IMR-90 (cell line): ENCODE measurements around the gene BPIFA1. TPM values are rescaled to one million over a fixed set of nuclear protein-coding genes. Genes with fewer than 3 reads are reported as not detected.

Experiments
- ATAC-seq: fragments of 200-7000 bp; cut with Tn5 transposase; 2 replicates; pipeline ENCODE4 v1.9.1; 2020; ENCODE audit warnings: low read depth, mild to moderate bottlenecking, moderate library complexity
- BruUV-seq: library from RNA; stranded (reverse); fragments of 400-500 nt; replicated peaks from 2 replicates; lab custom pipeline; 2021; lab: Mats Ljungman, UMichigan
- CTCF ChIA-PET: fragments of 300-600 bp; formaldehyde crosslinking; extraction: SDS; loops from one replicate; lab custom pipeline; 2021; ENCODE audit warnings: antibody characterized with exemption; lab: Yijun Ruan, JAX
- POLR2A ChIA-PET: fragments of 300-600 bp; sonication (Branson Sonifier 250); formaldehyde crosslinking; loops from one replicate; lab custom pipeline; 2022; ENCODE audit warnings: antibody characterized with exemption; ENCODE audit not compliant: unreplicated experiment; lab: Charles Lee
- DNase-seq: peaks from one replicate; pipeline ENCODE4 v3.0.0; 2013
- H2AFZ ChIP-seq: replicated peaks from 2 replicates; pipeline ENCODE3; 2013; ENCODE audit warnings: low read length, mild to moderate bottlenecking; ENCODE audit not compliant: poor library complexity
- H2AK5ac ChIP-seq: 2 replicates; pipeline ENCODE4 v1.6.1; 2013; ENCODE audit warnings: low read depth, low read length, inconsistent platforms
- H2AK9ac ChIP-seq: replicated peaks from 2 replicates; pipeline ENCODE3; 2013; ENCODE audit warnings: mild to moderate bottlenecking, low read depth, low read length, moderate library complexity; ENCODE audit not compliant: poor library complexity
- H2BK120ac ChIP-seq: 2 replicates; pipeline ENCODE4 v1.6.1; 2013; ENCODE audit warnings: low read depth, low read length, inconsistent platforms
- H2BK15ac ChIP-seq: 3 replicates; pipeline ENCODE4 v1.6.1; 2013; ENCODE audit warnings: low read depth, low read length, inconsistent platforms
- H2BK20ac ChIP-seq: 2 replicates; pipeline ENCODE4 v1.6.1; 2013; ENCODE audit warnings: low read depth, mild to moderate bottlenecking, inconsistent platforms, low read length, moderate library complexity
- H2BK5ac ChIP-seq: 2 replicates; pipeline ENCODE4 v1.6.1; 2013; ENCODE audit warnings: mild to moderate bottlenecking, low read depth, low read length, inconsistent platforms; ENCODE audit not compliant: poor library complexity, severe bottlenecking
- H3K14ac ChIP-seq: replicated peaks from 2 replicates; pipeline ENCODE4 v1.6.1; 2013; ENCODE audit warnings: low read depth, low read length, inconsistent platforms
- H3K18ac ChIP-seq: 2 replicates; pipeline ENCODE4 v1.6.1; 2013; ENCODE audit warnings: low read depth, low read length, control low read depth
- H3K23ac ChIP-seq: 2 replicates; pipeline ENCODE4 v1.6.1; 2013; ENCODE audit warnings: low read depth, low read length, inconsistent platforms
- H3K27ac ChIP-seq: 2 replicates; pipeline ENCODE4 v1.5.1; 2013; ENCODE audit warnings: mild to moderate bottlenecking, control low read depth, low read length; ENCODE audit not compliant: insufficient read depth
- H3K27me3 ChIP-seq: 2 replicates; pipeline ENCODE4 v1.6.1; 2013; ENCODE audit warnings: low read length; ENCODE audit not compliant: control insufficient read depth, insufficient read depth
- H3K36me3 ChIP-seq: 2 replicates; pipeline ENCODE4 v1.6.1; 2013; ENCODE audit warnings: low read length, mixed read lengths; ENCODE audit not compliant: control insufficient read depth, insufficient read depth
- H3K4ac ChIP-seq: 2 replicates; pipeline ENCODE4 v1.6.1; 2013; ENCODE audit warnings: low read depth, low read length, inconsistent platforms
- H3K4me1 ChIP-seq: 2 replicates; pipeline ENCODE4 v1.6.1; 2013; ENCODE audit warnings: low read length, mixed read lengths; ENCODE audit not compliant: control insufficient read depth, insufficient read depth
- H3K4me2 ChIP-seq: 2 replicates; pipeline ENCODE4 v1.6.1; 2013; ENCODE audit warnings: low read depth, mild to moderate bottlenecking, control low read depth, low read length, moderate library complexity
- H3K4me3 ChIP-seq: 2 replicates; pipeline ENCODE4 v1.5.1; 2013; ENCODE audit warnings: low read depth, mild to moderate bottlenecking, control low read depth, low read length, moderate library complexity; ENCODE audit not compliant: insufficient read depth
- H3K56ac ChIP-seq: 2 replicates; pipeline ENCODE4 v1.6.1; 2013; ENCODE audit warnings: low read length, inconsistent platforms; ENCODE audit not compliant: insufficient read depth; ENCODE audit errors: extremely low read depth
- H3K79me1 ChIP-seq, 2 experiments: 2 replicates each; pipeline ENCODE4 v1.6.1; 2013; ENCODE audit warnings: low read length in 2 of 2, inconsistent platforms in 1 of 2, low read depth in 1 of 2
- H3K9ac ChIP-seq: 2 replicates; pipeline ENCODE4 v1.6.1; 2013; ENCODE audit warnings: low read depth, low read length, control low read depth
- H3K9me1 ChIP-seq: 2 replicates; pipeline ENCODE4 v1.6.1; 2013; ENCODE audit warnings: low read length, inconsistent platforms; ENCODE audit not compliant: insufficient read depth
- H3K9me3 ChIP-seq: 2 replicates; pipeline ENCODE4 v1.6.1; 2013; ENCODE audit warnings: low read length; ENCODE audit not compliant: control insufficient read depth, insufficient read depth
- H4K20me1 ChIP-seq: 2 replicates; pipeline ENCODE4 v1.6.1; 2013; ENCODE audit warnings: low read length, inconsistent platforms; ENCODE audit not compliant: insufficient read depth
- H4K5ac ChIP-seq: 2 replicates; pipeline ENCODE4 v1.6.1; 2013; ENCODE audit warnings: mild to moderate bottlenecking, low read depth, low read length, control low read depth
- H4K8ac ChIP-seq, 2 experiments: 2 replicates each; pipeline ENCODE4 v1.6.1; 2013; ENCODE audit warnings: low read depth in 2 of 2, low read length in 2 of 2, control low read depth in 1 of 2, inconsistent platforms in 1 of 2
- H4K91ac ChIP-seq: 2 replicates; pipeline ENCODE4 v1.6.1; 2013; ENCODE audit warnings: low read depth, low read length, inconsistent platforms; ENCODE audit not compliant: insufficient read depth
- BHLHE40 ChIP-seq: fragments of 150-350 bp; IDR thresholded peaks from 2 replicates; pipeline ENCODE4 v1.6.1; 2016; ENCODE audit warnings: mild to moderate bottlenecking, low read depth, low read length
- CTCF ChIP-seq: conservative IDR thresholded peaks from 2 replicates; pipeline ENCODE4 v1.5.1; 2012; ENCODE audit warnings: mild to moderate bottlenecking, low read depth, low read length, improper control_type of control experiment
- MAZ ChIP-seq: IDR thresholded peaks from 2 replicates; pipeline ENCODE4 v1.6.1; 2012; ENCODE audit warnings: low read depth, mild to moderate bottlenecking, low read length, improper control_type of control experiment, moderate library complexity, borderline replicate concordance
- NFE2L2 ChIP-seq: fragments of 150-350 bp; IDR thresholded peaks from 2 replicates; pipeline ENCODE4 v1.6.1; 2016; ENCODE audit warnings: low read depth, mild to moderate bottlenecking, low read length
- POLR2A ChIP-seq: IDR thresholded peaks from 2 replicates; pipeline ENCODE4 v1.6.1; 2012; ENCODE audit warnings: mild to moderate bottlenecking, low read depth, low read length
- RAD21 ChIP-seq: IDR thresholded peaks from 2 replicates; pipeline ENCODE4 v1.6.1; 2012; ENCODE audit warnings: low read length, improper control_type of control experiment
- RCOR1 ChIP-seq: IDR thresholded peaks from 2 replicates; pipeline ENCODE4 v1.6.1; 2012; ENCODE audit warnings: mild to moderate bottlenecking, low read length, improper control_type of control experiment; ENCODE audit not compliant: insufficient replicate concordance
- USF2 ChIP-seq: fragments of 150-350 bp; IDR thresholded peaks from 2 replicates; pipeline ENCODE4 v1.6.1; 2017; ENCODE audit warnings: mild to moderate bottlenecking, antibody characterized with exemption, low read length, low read depth
- WGBS, 2 experiments: methylation state at CpG; one replicate each; pipeline versions ENCODE4 v1.1.5 to v1.1.7; 2013; ENCODE audit warnings: missing lambda C conversion rate in 2 of 2; ENCODE audit not compliant: insufficient read length in 1 of 2; ENCODE audit errors: extremely low coverage in 2 of 2; 5-methylcytosine and 5-hydroxymethylcytosine counted together
- dilution Hi-C: fragments of 300-500 bp; cut with HindIII; formaldehyde crosslinking; loops from one replicate; pipeline ENCODE4 v1.14.3; 2018; ENCODE audit warnings: low sequenced_read_pairs; ENCODE audit not compliant: unreplicated experiment
- in situ Hi-C: fragments of 300-500 bp; cut with MboI; formaldehyde crosslinking; loops from 3 replicates; pipeline ENCODE4 v1.14.3; 2019; ENCODE audit warnings: low sequenced_read_pairs, inconsistent platforms, mixed read lengths
- intact Hi-C: fragments of 100-400 bp; cut with micrococcal nuclease; formaldehyde crosslinking; loops from 2 replicates; pipeline ENCODE4 v1.10.0; 2022
- polyA plus RNA-seq, 3 experiments: library from polyadenylated mRNA; depleted of rRNA; stranded (reverse); fragments of >200 nt; gene quantifications; 2 replicates each; pipeline ENCODE4 v1.2.3, GENCODE V29; 2012; ENCODE audit warnings: low replicate concordance in 1 of 3
- total RNA-seq: library from RNA; depleted of rRNA; stranded (reverse); fragments of >200 nt; gene quantifications from 2 replicates; pipeline ENCODE4 v1.2.3, GENCODE V29; 2012

Gene BPIFA1
- total and polyA plus RNA-seq, 2 of the 4 experiments (the other 2 are of a cell fraction): not detected

- POLR2A ChIA-PET: no interaction called here
- H3K4ac ChIP-seq: no peak overlapping the region
- H3K4me1 ChIP-seq: no peaks in the 10 kb centered on the region
- no peak overlapping the region for H2AK9ac ChIP-seq
- no peaks in the 10 kb centered on the region for H3K9me1 ChIP-seq
- ATAC-seq (no peak), DNase-seq (no peak)
- H3K4me2 ChIP-seq: no peak overlapping the region
- H3K36me3 ChIP-seq: no peaks in the 10 kb centered on the region
- TF ChIP-seq MAZ: no peak
- no peak for TF ChIP-seq RCOR1
- TF ChIP-seq BHLHE40: no peak
- TF ChIP-seq CTCF: no peak
- TF ChIP-seq NFE2L2: no peak
- TF ChIP-seq USF2: no peak
- no peak for TF ChIP-seq POLR2A
- TF ChIP-seq RAD21: no peak
- H3K18ac ChIP-seq: no peak overlapping the region
- no peaks in the 10 kb centered on the region for H3K79me1 ChIP-seq
- no peak overlapping the region for H2BK120ac ChIP-seq
- no peak overlapping the region for H2BK15ac ChIP-seq
- no peak overlapping the region for H2BK5ac ChIP-seq
- H4K20me1 ChIP-seq: no peaks in the 10 kb centered on the region
- BruUV-seq: no TSS peak
- H4K5ac ChIP-seq: no peak overlapping the region
- CTCF ChIA-PET: no interaction called here
- WGBS, 2 experiments: 67% methylated on average over 1 of the region's 1 CpG; no CpG with 5 or more reads in 1 of the 2 experiments
- no peak overlapping the region for H4K91ac ChIP-seq
- H3K27ac ChIP-seq: no peak overlapping the region
- H3K56ac ChIP-seq: no peak overlapping the region
- intact Hi-C loops (no loop called here), dilution Hi-C loops (no loop called here), in situ Hi-C loops (no loop called here)
- H3K9ac ChIP-seq: no peak overlapping the region
- no peak overlapping the region for H2BK20ac ChIP-seq
- H4K8ac ChIP-seq: no peak overlapping the region
- H3K14ac ChIP-seq: no peak overlapping the region
- H3K23ac ChIP-seq: no peak overlapping the region
- H2AFZ ChIP-seq: no peak overlapping the region
- H2AK5ac ChIP-seq: no peak overlapping the region
- H3K27me3 ChIP-seq: no peaks in the 10 kb centered on the region
- no peak overlapping the region for H3K4me3 ChIP-seq
- no peaks in the 10 kb centered on the region for H3K9me3 ChIP-seq
Measured at GRCh38 chr20:33249456-33249855, 13.7 kb downstream of the BPIFA1 start.
